H9 (cell line): ENCODE data around the gene TRPM3. TPM values are rescaled to one million over a fixed set of nuclear protein-coding genes. Genes with fewer than 3 reads are reported as not detected.

Experiments used
- DNase-seq: peaks from one replicate; pipeline ENCODE4 v3.0.0-alpha.2; 2017
- H2AFZ ChIP-seq: one replicate; pipeline ENCODE4 v1.6.1; 2013; ENCODE audit warnings: mild to moderate bottlenecking, low read length, control low read depth, moderate library complexity
- H2AK5ac ChIP-seq: 2 replicates; pipeline ENCODE4 v1.6.1; 2013; ENCODE audit warnings: low read length, control low read depth, mixed read lengths; ENCODE audit not compliant: insufficient read length
- H2BK120ac ChIP-seq: one replicate; pipeline ENCODE4 v1.6.1; 2013; ENCODE audit warnings: low read depth, mild to moderate bottlenecking, low read length, control low read depth, inconsistent platforms; ENCODE audit not compliant: poor library complexity, severe bottlenecking
- H2BK12ac ChIP-seq: 2 replicates; pipeline ENCODE4 v1.6.1; 2013; ENCODE audit warnings: low read length, control low read depth, mixed read lengths, low read depth; ENCODE audit not compliant: insufficient read length
- H2BK15ac ChIP-seq: 2 replicates; pipeline ENCODE4 v1.6.1; 2013; ENCODE audit warnings: low read depth, low read length, control low read depth
- H2BK20ac ChIP-seq: one replicate; pipeline ENCODE4 v1.6.1; 2013; ENCODE audit warnings: low read depth, mild to moderate bottlenecking, low read length, control low read depth, inconsistent platforms; ENCODE audit not compliant: poor library complexity, severe bottlenecking
- H2BK5ac ChIP-seq: 2 replicates; pipeline ENCODE4 v1.6.1; 2013; ENCODE audit warnings: low read length, control low read depth, mixed read lengths; ENCODE audit not compliant: insufficient read length
- H3K14ac ChIP-seq: 2 replicates; pipeline ENCODE4 v1.6.1; 2013; ENCODE audit warnings: low read length, control low read depth; ENCODE audit not compliant: insufficient read depth
- H3K18ac ChIP-seq: 2 replicates; pipeline ENCODE4 v1.6.1; 2013; ENCODE audit warnings: low read depth, mild to moderate bottlenecking, mixed read lengths, low read length, control low read depth; ENCODE audit not compliant: insufficient read length
- H3K23ac ChIP-seq: 2 replicates; pipeline ENCODE4 v1.6.1; 2013; ENCODE audit warnings: low read length, control low read depth, mixed read lengths, low read depth; ENCODE audit not compliant: insufficient read length
- H3K23me2 ChIP-seq: 2 replicates; pipeline ENCODE4 v1.6.1; 2013; ENCODE audit warnings: low read depth, mild to moderate bottlenecking, mixed read lengths, low read length, control low read depth; ENCODE audit not compliant: insufficient read length, poor library complexity, severe bottlenecking
- H3K27ac ChIP-seq: 2 replicates; pipeline ENCODE4 v1.5.1; 2013; ENCODE audit warnings: low read length, control low read depth, mixed read lengths, low read depth; ENCODE audit not compliant: insufficient read length
- H3K27me3 ChIP-seq: 2 replicates; pipeline ENCODE4 v1.6.1; 2013; ENCODE audit warnings: low read length, control low read depth, inconsistent platforms; ENCODE audit not compliant: insufficient read depth
- H3K4ac ChIP-seq: 2 replicates; pipeline ENCODE4 v1.6.1; 2013; ENCODE audit warnings: low read depth, mild to moderate bottlenecking, control low read depth, inconsistent platforms, low read length, moderate library complexity
- H3K4me1 ChIP-seq: 2 replicates; pipeline ENCODE4 v1.6.1; 2013; ENCODE audit warnings: low read length, control low read depth, inconsistent platforms; ENCODE audit not compliant: insufficient read depth
- H3K4me2 ChIP-seq: 2 replicates; pipeline ENCODE4 v1.6.1; 2013; ENCODE audit warnings: low read length, control low read depth, mixed read lengths; ENCODE audit not compliant: insufficient read length, insufficient read depth
- H3K56ac ChIP-seq: 2 replicates; pipeline ENCODE4 v1.6.1; 2013; ENCODE audit warnings: low read depth, mild to moderate bottlenecking, mixed read lengths, low read length, control low read depth; ENCODE audit not compliant: insufficient read length
- H3K79me1 ChIP-seq: 2 replicates; pipeline ENCODE4 v1.6.1; 2013; ENCODE audit warnings: low read depth, mild to moderate bottlenecking, moderate library complexity, low read length, control low read depth, inconsistent platforms; ENCODE audit not compliant: insufficient read depth, poor library complexity, severe bottlenecking
- H3K79me2 ChIP-seq: 2 replicates; pipeline ENCODE4 v1.6.1; 2013; ENCODE audit warnings: low read length, control low read depth, inconsistent platforms; ENCODE audit not compliant: insufficient read depth
- H3K9ac ChIP-seq: 2 replicates; pipeline ENCODE4 v1.6.1; 2013; ENCODE audit warnings: low read length, control low read depth, mixed read lengths; ENCODE audit not compliant: insufficient read length; ENCODE audit errors: extremely low read depth
- H3K9me3 ChIP-seq: one replicate; pipeline ENCODE4 v1.6.1; 2013; ENCODE audit warnings: low read depth, low read length, inconsistent platforms; ENCODE audit not compliant: control insufficient read depth
- H3T11ph ChIP-seq: one replicate; pipeline ENCODE4 v1.6.1; 2013; ENCODE audit warnings: mild to moderate bottlenecking, low read length, control low read depth, inconsistent platforms
- H4K20me1 ChIP-seq: one replicate; pipeline ENCODE4 v1.6.1; 2013; ENCODE audit not compliant: control insufficient read depth, insufficient read length, insufficient read depth
- H4K5ac ChIP-seq: 2 replicates; pipeline ENCODE4 v1.6.1; 2013; ENCODE audit warnings: low read depth, mild to moderate bottlenecking, mixed read lengths, low read length, control low read depth; ENCODE audit not compliant: insufficient read length
- H4K8ac ChIP-seq: replicated peaks from 2 replicates; pipeline ENCODE4 v1.6.1; 2013; ENCODE audit warnings: low read length, control low read depth, mixed read lengths, low read depth; ENCODE audit not compliant: insufficient read length
- H4K91ac ChIP-seq: 2 replicates; pipeline ENCODE4 v1.6.1; 2013; ENCODE audit warnings: low read depth, mild to moderate bottlenecking, moderate library complexity, mixed read lengths, low read length, control low read depth; ENCODE audit not compliant: insufficient read length
- H3K27ac Mint-ChIP-seq, 3 experiments: 2 replicates in 2 of 3; 3 replicates in 1 of 3; pipeline ENCODE4 v1.8.0; 2020 to 2021; ENCODE audit warnings: mixed read lengths in 3 of 3, mild to moderate bottlenecking in 1 of 3, moderate library complexity in 1 of 3
- H3K27me3 Mint-ChIP-seq: 2 replicates; pipeline ENCODE4 v1.8.0; 2021; ENCODE audit warnings: low read depth, mild to moderate bottlenecking, moderate library complexity, mixed read lengths
- H3K36me3 Mint-ChIP-seq, 3 experiments: 2 replicates in 2 of 3; 3 replicates in 1 of 3; pipeline ENCODE4 v1.8.0; 2020 to 2021; ENCODE audit warnings: low read depth in 3 of 3, mixed read lengths in 3 of 3; ENCODE audit not compliant: insufficient read depth in 1 of 3
- H3K4me1 Mint-ChIP-seq, 2 experiments: 2 replicates each; pipeline ENCODE4 v1.8.0; 2020; ENCODE audit warnings: mixed read lengths in 2 of 2
- H3K4me3 Mint-ChIP-seq, 2 experiments: 2 replicates in 1 of 2; 3 replicates in 1 of 2; pipeline ENCODE4 v1.8.0; 2020 to 2021; ENCODE audit warnings: mild to moderate bottlenecking in 2 of 2, mixed read lengths in 2 of 2, moderate library complexity in 1 of 2
- H3K9me3 Mint-ChIP-seq, 2 experiments: 2 replicates in 1 of 2; 3 replicates in 1 of 2; pipeline ENCODE4 v1.8.0; 2020; ENCODE audit warnings: mild to moderate bottlenecking in 2 of 2, mixed read lengths in 2 of 2, moderate library complexity in 1 of 2
- CTCF ChIP-seq: fragments of 200-600 bp; sonication (generic); conservative IDR thresholded peaks from 3 replicates; pipeline ENCODE4 v1.8.0; 2021; ENCODE audit warnings: antibody characterized with exemption, mild to moderate bottlenecking
- WGBS: extraction: QIAGEN DNeasy Blood & Tissue Kit; methylation state at CpG from one replicate; pipeline ENCODE4 v1.1.7; 2013; ENCODE audit warnings: missing lambda C conversion rate, low lambda C conversion rate, mixed read lengths; ENCODE audit not compliant: insufficient read length; ENCODE audit errors: extremely low coverage; 5-methylcytosine and 5-hydroxymethylcytosine counted together
- total RNA-seq: library from RNA; stranded (reverse); gene quantifications from 2 replicates; pipeline ENCODE4 v1.2.1, GENCODE V29; 2021

The TRPM3 gene
- total RNA-seq, 1 experiment from 2014 or later = 10.3 TPM

GRCh38 chr9:70488793-70489105, 632.7 kb downstream of the TRPM3 start:
- no peaks in the 10 kb centered on the region for H3K79me2 ChIP-seq
- no peaks in the 10 kb centered on the region for H3K4me1 ChIP-seq
- no peak overlapping the region for H3K27ac Mint-ChIP-seq
- no peaks in the 10 kb centered on the region for H3K9me3 Mint-ChIP-seq
- no peaks in the 10 kb centered on the region for H4K20me1 ChIP-seq
- H2BK5ac ChIP-seq = no peak overlapping the region
- no peaks in the 10 kb centered on the region for H3K4me1 Mint-ChIP-seq
- no peak overlapping the region for H2BK12ac ChIP-seq
- no peak overlapping the region for H3K4me3 Mint-ChIP-seq
- H3K36me3 Mint-ChIP-seq = no peaks in the 10 kb centered on the region
- H3K9me3 ChIP-seq = no peaks in the 10 kb centered on the region
- no peaks in the 10 kb centered on the region for H3K27me3 ChIP-seq
- no peak overlapping the region for H2AK5ac ChIP-seq
- H3K27me3 Mint-ChIP-seq = no peaks in the 10 kb centered on the region; the same call in 1 of the 2 replicates
- H3T11ph ChIP-seq = no peak overlapping the region
- no peak overlapping the region for H3K27ac ChIP-seq
- H2AFZ ChIP-seq = no peak overlapping the region
- H3K79me1 ChIP-seq = no peaks in the 10 kb centered on the region
- no peak for TF ChIP-seq CTCF
- WGBS = no CpG with 5 or more reads among the region's 3 CpGs
- no peak overlapping the region for H2BK15ac ChIP-seq
- no peak overlapping the region for H2BK20ac ChIP-seq
- no peak overlapping the region for H3K4me2 ChIP-seq
- no peak overlapping the region for H4K91ac ChIP-seq
- no peak overlapping the region for H2BK120ac ChIP-seq
- no peak overlapping the region for H3K9ac ChIP-seq
- no peak overlapping the region for H3K23ac ChIP-seq
- no peak overlapping the region for H4K5ac ChIP-seq
- no peak overlapping the region for H4K8ac ChIP-seq
- H3K56ac ChIP-seq = no peak overlapping the region
- H3K14ac ChIP-seq = no peak overlapping the region
- no peak overlapping the region for H3K4ac ChIP-seq
- no peak overlapping the region for H3K18ac ChIP-seq
- no peaks in the 10 kb centered on the region for H3K23me2 ChIP-seq
- DNase-seq = no peak
